Ovary (tissue), 9 donors: ENCODE results near the gene GSK3B. TPM values are rescaled to one million over a fixed set of nuclear protein-coding genes. Genes with fewer than 3 reads are reported as not detected.

Source experiments
- DNase-seq, 5 donors: peaks; one replicate each; pipeline ENCODE4 v3.0.0-alpha.2; 2019 to 2020
- H3K27ac ChIP-seq, 2 donors: fragments of 200-600 bp; one replicate each; pipeline versions ENCODE4 v1.5.1 to v1.8.0; 2019 to 2022
- H3K27me3 ChIP-seq: fragments of 200-600 bp; one replicate; pipeline ENCODE4 v1.8.0; 2022
- H3K36me3 ChIP-seq: fragments of 200-600 bp; sonication (generic); one replicate; pipeline ENCODE4 v1.5.1; 2019
- H3K4me1 ChIP-seq: one replicate; pipeline ENCODE4 v1.8.1; 2013; ENCODE audit warnings: mild to moderate bottlenecking, moderate library complexity; ENCODE audit not compliant: insufficient read depth
- H3K4me3 ChIP-seq: fragments of 200-600 bp; sonication (generic); one replicate; pipeline ENCODE4 v1.5.1; 2017
- H3K9me3 ChIP-seq, 2 donors: fragments of 200-600 bp in 1 of 2; sonication (generic) in 1 of 2; one replicate each; pipeline versions ENCODE4 v1.5.1 to v1.8.1; 2013 to 2019; ENCODE audit warnings: mild to moderate bottlenecking in 1 of 2, moderate library complexity in 1 of 2
- CTCF ChIP-seq, 3 donors: fragments of 450-650 bp in 2 of 3; fragments of 200-600 bp in 1 of 3; IDR thresholded peaks; one replicate each; pipeline versions ENCODE4 v1.5.1 to v1.8.0; 2016 to 2022; ENCODE audit warnings: antibody characterized with exemption in 3 of 3, mild to moderate bottlenecking in 1 of 3
- EP300 ChIP-seq: sonication (generic); formaldehyde crosslinking; IDR thresholded peaks from one replicate; pipeline ENCODE4 v1.6.1; 2017; ENCODE audit warnings: antibody characterized with exemption
- POLR2A ChIP-seq: fragments of 450-650 bp; IDR thresholded peaks from one replicate; pipeline ENCODE4 v1.6.1; 2017; ENCODE audit warnings: antibody characterized with exemption, mild to moderate bottlenecking, moderate library complexity
- WGBS, 3 donors: extraction: QIAGEN DNeasy Blood & Tissue Kit in 1 of 3; methylation state at CpG; one replicate each; pipeline versions ENCODE4 v1.1.5 to v1.1.7; 2013 to 2017; 5-methylcytosine and 5-hydroxymethylcytosine counted together
- intact Hi-C, 4 donors: fragments of 100-400 bp; cut with DNase I; formaldehyde crosslinking; loops; one replicate each; pipeline versions ENCODE4 v1.11.0 to v1.15.1; 2022 to 2023
- polyA plus RNA-seq, 2 donors: library from polyadenylated mRNA; stranded (reverse); fragments of 200-250 nt in 1 of 2; fragments of 350-450 nt in 1 of 2; fragmentation: Illumina TruSeq in 1 of 2; extraction: RNeasy Lipid Tissue Mini Kit (QIAGEN cat#74804) in 1 of 2; gene quantifications; one replicate each; pipeline ENCODE4 v1.2.3, GENCODE V29; 2013 to 2014
- total RNA-seq, 7 donors: library from RNA; depleted of rRNA in 2 of 7; stranded (reverse); fragments of >200 nt in 2 of 7; fragmentation: NEBNext Ultra II Directional in 3 of 7; extraction: Animal tissue kit (Norgen Biotek cat#: 25700) in 3 of 7; gene quantifications; one replicate each; pipeline versions ENCODE4 v1.1.0 to v1.2.4, GENCODE V29; 2016 to 2023
- donor health status: DM: no; HTN: no; CAD: no; lungs with moderate emphysema.
- donor health status: DM: no; HTN: no; CAD: no.
- donor health status: Bipolar disorder and iron deficiency.
- donor health status: DM: yes; HTN: yes; CAD: no.
- donor health status: DM: no; HTN: no; CAD: no.
- donor health status: DM: yes; HTN: yes; CAD: no.

Gene GSK3B
- total and polyA plus RNA-seq, 9 donors, result 8.3 to 38.4 (median 25.3) TPM

DNA sequence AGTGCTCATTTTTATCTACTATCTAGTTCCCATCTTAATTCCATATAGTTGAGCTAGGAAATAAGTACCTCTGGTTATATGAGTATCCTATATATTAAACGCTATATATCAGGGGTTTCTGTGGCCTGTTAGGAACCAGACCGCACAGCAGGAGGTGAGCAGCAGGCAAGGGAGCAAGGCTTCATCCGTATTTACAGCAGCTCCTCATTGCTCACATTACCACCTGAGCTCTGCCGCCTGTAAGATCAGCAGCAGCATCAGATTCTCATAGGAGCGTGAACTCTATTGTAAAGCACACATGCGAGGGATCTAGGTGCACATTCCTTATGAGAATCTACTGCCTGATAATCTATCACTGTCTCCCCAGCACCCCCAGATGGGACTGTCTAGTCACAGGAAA is 23.0 kb downstream of the GSK3B start:
- intact Hi-C loops, result no loop called here
- no peak for DNase-seq
- no peak for TF ChIP-seq EP300
- TF ChIP-seq POLR2A, result no peak
- no peak for TF ChIP-seq CTCF (IDR thresholded peaks at IDR 0.05)

GRCh38 chr3:120070263-120070981 is 23.8 kb downstream of the GSK3B start:
- no peaks in the 10 kb centered on the region for H3K36me3 ChIP-seq
- H3K4me3 ChIP-seq, result no peak overlapping the region
- H3K27ac ChIP-seq, result no peak overlapping the region
- no peaks in the 10 kb centered on the region for H3K9me3 ChIP-seq
- no peaks in the 10 kb centered on the region for H3K27me3 ChIP-seq
- intact Hi-C loops, result no loop called here
- no peaks in the 10 kb centered on the region for H3K4me1 ChIP-seq
- TF ChIP-seq EP300, result no peak
- TF ChIP-seq CTCF (IDR thresholded peaks at IDR 0.05), result no peak
- no peak for TF ChIP-seq POLR2A
- no peak for DNase-seq
- 78 to 90% (median 89%) methylated on average over 4 of the region's 4 CpGs for WGBS, 3 donors

More for the DNA sequence above, 23.0 kb downstream of the GSK3B start:
- no peak overlapping the region for H3K27ac ChIP-seq
- no peak overlapping the region for H3K4me3 ChIP-seq
- H3K4me1 ChIP-seq, result no peaks in the 10 kb centered on the region
- H3K36me3 ChIP-seq, result no peaks in the 10 kb centered on the region
- WGBS, 3 donors, result 91 to 93% (median 93%) methylated on average over 6 of the region's 6 CpGs
- H3K9me3 ChIP-seq, result no peaks in the 10 kb centered on the region
- H3K27me3 ChIP-seq, result no peaks in the 10 kb centered on the region

DNA sequence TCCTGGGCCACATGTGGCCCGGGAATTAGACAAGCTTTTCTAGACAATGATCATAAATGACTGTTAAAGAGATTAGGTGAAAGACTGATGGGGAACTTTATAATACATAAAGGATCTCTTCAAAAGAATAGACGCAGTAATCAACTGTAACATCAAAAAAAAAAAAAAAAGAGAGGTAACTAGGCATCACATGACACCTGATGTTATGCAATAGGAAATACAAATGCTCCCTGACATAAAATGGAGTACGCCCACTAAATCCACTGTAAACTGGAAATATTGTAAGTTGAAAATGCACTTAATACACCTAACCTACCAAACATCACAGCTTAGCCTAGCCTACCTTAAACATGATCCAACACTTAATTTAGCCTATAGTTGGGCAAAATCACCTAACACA is 27.2 kb downstream of the GSK3B start:
- H3K27me3 ChIP-seq, result no peaks in the 10 kb centered on the region
- TF ChIP-seq POLR2A (no peak), EP300 (no peak), CTCF (IDR thresholded peaks at IDR 0.05) (no peak)
- 90 to 95% (median 93%) methylated on average over 3 of the region's 3 CpGs for WGBS, 3 donors
- H3K9me3 ChIP-seq, result no peaks in the 10 kb centered on the region
- no peak overlapping the region for H3K27ac ChIP-seq
- H3K36me3 ChIP-seq, result no peaks in the 10 kb centered on the region
- H3K4me3 ChIP-seq, result no peak overlapping the region
- intact Hi-C loops, result no loop called here
- no peak for DNase-seq
- H3K4me1 ChIP-seq, result no peaks in the 10 kb centered on the region

GRCh38 chr3:120066634-120067033 is 27.6 kb downstream of the GSK3B start:
- Histone ChIP-seq H3K4me1 (no peaks in the 10 kb centered on the region), H3K36me3 (no peaks in the 10 kb centered on the region), H3K27ac (no peak overlapping the region), H3K4me3 (no peak overlapping the region), H3K9me3 (no peaks in the 10 kb centered on the region), H3K27me3 (no peaks in the 10 kb centered on the region)
- TF ChIP-seq EP300, result no peak
- 96 to 97% (median 96%) methylated on average over 4 of the region's 4 CpGs for WGBS, 3 donors
- DNase-seq, result no peak
- intact Hi-C loops, result no loop called here

- WGBS, 3 donors, result 94 to 97% (median 95%) methylated on average over 2 of the region's 2 CpGs
- H3K36me3 ChIP-seq, result no peaks in the 10 kb centered on the region
- peaks cover 4% of the 10 kb centered on the region for H3K4me1 ChIP-seq
- H3K4me3 ChIP-seq, result no peak overlapping the region
- no peaks in the 10 kb centered on the region for H3K9me3 ChIP-seq
- DNase-seq, result no peak
- H3K27ac ChIP-seq, result no peak overlapping the region
- intact Hi-C loops, result no loop called here
- no peaks in the 10 kb centered on the region for H3K27me3 ChIP-seq
- TF ChIP-seq POLR2A (no peak), EP300 (no peak), CTCF (IDR thresholded peaks at IDR 0.05) (no peak)
Measured at GRCh38 chr3:120064641-120065040, 29.6 kb downstream of the GSK3B start.
